ENCODE data around the gene GLIPR1. TPM values are rescaled to one million over a fixed set of nuclear protein-coding genes. Genes with fewer than 3 reads are reported as not detected.

GLIPR1 gene
- total RNA-seq, 2 experiments from 2014 or later: 52.3 to 54.7 TPM

DNA sequence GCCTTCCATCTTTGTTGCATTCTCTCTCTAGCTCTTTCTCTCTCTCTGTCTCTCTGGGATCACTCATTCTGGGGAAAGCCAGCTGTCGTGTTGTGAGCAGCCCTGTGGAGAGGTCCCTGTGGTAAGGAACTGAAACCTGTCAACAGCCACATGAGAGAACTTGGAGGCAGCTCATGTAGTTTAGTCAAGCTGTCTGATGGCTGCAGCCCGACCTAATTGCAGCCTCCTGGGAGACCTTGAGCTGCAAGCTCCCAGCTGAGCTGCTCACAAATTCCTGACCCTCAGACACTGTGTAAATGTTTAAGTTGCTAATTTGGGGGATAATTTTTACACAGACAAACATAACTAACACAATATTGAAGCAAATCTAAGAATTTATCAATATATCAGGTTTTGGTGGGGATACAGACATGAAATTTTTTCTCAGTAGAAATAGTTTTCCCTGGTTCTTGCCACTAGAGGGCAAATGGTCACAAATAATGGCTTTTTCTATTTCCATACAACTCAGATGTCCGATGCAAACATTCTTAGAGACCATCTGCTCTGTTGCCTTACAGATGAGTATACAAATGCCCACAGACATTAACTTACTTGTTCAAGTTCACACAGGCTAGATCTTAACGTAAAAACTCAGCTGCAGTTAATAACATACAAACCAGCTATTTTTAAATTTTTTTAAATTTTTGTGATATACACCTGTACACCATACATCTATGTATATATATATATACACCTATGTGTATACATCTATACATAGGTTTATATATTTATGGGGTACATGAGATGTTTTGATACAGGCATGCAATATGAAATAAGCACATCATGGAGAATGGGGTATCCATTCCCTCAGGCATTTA is 46.3 kb downstream of the GLIPR1 start:
- peaks cover 22% of the 10 kb centered on the region for H3K27me3 Mint-ChIP-seq
- no peak overlapping the region for H3K4me3 Mint-ChIP-seq
- H3K4me1 Mint-ChIP-seq: peaks cover 8% of the 10 kb centered on the region
- CTCF ChIA-PET: interaction anchor here (0.5 to 4.3 kb wide), 30 partner anchors 9 to 1062 kb away, joined by 3 to 41 read pairs (median 4); partner anchors contain the start of genes BBS10, GLIPR1L1, KRR1 and PHLDA1
- no peaks in the 10 kb centered on the region for H3K36me3 Mint-ChIP-seq (ENCODE audit: low read depth)
- POLR2A ChIA-PET: interaction anchor here (0.7 to 3.9 kb wide), 4 partner anchors 46 to 557 kb away, joined by 3 to 24 read pairs (median 6); partner anchors contain the start of genes GLIPR1 and PHLDA1
- H3K27ac Mint-ChIP-seq: no peak overlapping the region
- H3K9me3 Mint-ChIP-seq: no peaks in the 10 kb centered on the region
- peak; percentile 30 for DNase-seq

DNA sequence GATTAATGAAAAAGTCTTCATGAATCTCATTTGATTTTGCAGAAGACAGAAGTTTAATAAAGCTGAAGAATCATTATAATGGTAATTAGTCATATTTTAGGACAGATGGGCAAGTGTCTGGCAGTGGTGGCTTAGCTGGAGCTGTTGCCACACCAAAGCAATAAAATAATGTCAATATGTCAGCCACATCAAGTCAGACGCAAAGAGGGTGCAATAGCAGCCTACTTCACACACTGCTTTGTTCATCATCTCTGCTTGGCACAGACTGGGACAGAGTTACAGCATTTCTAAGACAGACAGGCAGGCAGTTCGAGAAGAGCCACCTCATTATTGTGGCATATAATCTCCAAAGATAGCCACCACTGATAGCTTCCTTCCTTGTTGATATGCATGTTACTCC is 47.7 kb downstream of the GLIPR1 start:
- H3K9me3 Mint-ChIP-seq: no peaks in the 10 kb centered on the region
- no peak overlapping the region for H3K4me3 Mint-ChIP-seq
- H3K27ac Mint-ChIP-seq: no peak overlapping the region
- H3K36me3 Mint-ChIP-seq (ENCODE audit: low read depth): no peaks in the 10 kb centered on the region
- no peak for DNase-seq
- peaks cover 13% of the 10 kb centered on the region for H3K27me3 Mint-ChIP-seq
- ChIA-PET POLR2A (interaction anchor here (1.1 to 3.9 kb wide), 3 partner anchors 47 to 504 kb away, joined by 4 to 24 read pairs (median 4); partner anchors contain the start of genes GLIPR1 and PHLDA1), CTCF (interaction anchor here (0.6 to 4.3 kb wide), 13 partner anchors 15 to 1060 kb away, joined by 3 to 41 read pairs (median 4); partner anchors contain the start of genes GLIPR1L1 and PHLDA1)
- peaks cover 8% of the 10 kb centered on the region for H3K4me1 Mint-ChIP-seq

DNA sequence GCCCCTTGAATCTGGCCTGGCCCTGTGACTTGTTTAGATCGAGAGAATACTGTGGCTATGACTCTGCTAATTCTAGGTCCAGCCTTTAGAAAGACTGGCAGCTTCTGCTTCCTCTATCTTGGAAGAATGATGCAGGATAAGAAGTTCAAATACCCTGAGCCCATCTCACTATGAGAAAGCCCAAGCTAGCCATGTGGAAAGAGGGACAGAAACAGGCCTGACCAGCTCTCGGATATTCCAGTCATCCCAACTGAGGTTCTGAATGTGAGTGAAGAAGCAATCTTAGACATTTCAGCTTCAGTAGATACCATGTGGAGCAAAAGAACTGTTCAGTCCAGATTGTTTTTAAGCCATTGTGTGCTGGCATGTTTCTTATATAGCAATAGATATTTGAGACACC is 48.1 kb downstream of the GLIPR1 start:
- H3K27me3 Mint-ChIP-seq: peaks cover 13% of the 10 kb centered on the region
- no peak overlapping the region for H3K4me3 Mint-ChIP-seq
- ChIA-PET POLR2A (interaction anchor here (1.1 to 3.9 kb wide), 3 partner anchors 48 to 503 kb away, joined by 4 to 24 read pairs (median 4); partner anchors contain the start of genes GLIPR1 and PHLDA1), CTCF (interaction anchor here (0.9 to 4.3 kb wide), 6 partner anchors 129 to 1058 kb away, joined by 3 to 41 read pairs (median 8); partner anchors contain the start of genes GLIPR1L1 and PHLDA1)
- DNase-seq: no peak
- H3K9me3 Mint-ChIP-seq: no peaks in the 10 kb centered on the region
- no peak overlapping the region for H3K27ac Mint-ChIP-seq
- no peaks in the 10 kb centered on the region for H3K36me3 Mint-ChIP-seq (ENCODE audit: low read depth)
- H3K4me1 Mint-ChIP-seq: peaks cover 8% of the 10 kb centered on the region

DNA sequence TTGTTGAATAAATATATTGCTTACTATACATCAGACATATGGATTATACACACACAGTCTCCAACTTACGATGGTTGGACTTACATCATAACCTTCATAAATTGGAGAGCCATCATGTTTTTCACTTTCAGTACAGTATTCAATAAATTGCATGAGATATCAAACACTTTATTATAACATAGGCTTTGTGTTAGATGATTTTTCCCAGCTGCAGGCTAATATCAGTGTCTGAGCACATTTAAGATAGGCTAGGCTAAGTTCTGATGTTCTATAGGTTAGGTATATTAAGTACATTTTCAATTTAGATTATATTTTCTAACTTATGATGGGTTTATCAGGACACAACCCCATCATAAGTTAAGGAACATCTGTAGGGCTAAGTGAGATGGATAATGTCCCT is 48.8 kb downstream of the GLIPR1 start:
- ChIA-PET CTCF (interaction anchor here (3.2 kb wide), 1 partner anchor 508 kb away, joined by 41 read pairs; no protein-coding TSS in a partner anchor), POLR2A (interaction anchor here (3.9 kb wide), 1 partner anchor 503 kb away, joined by 24 read pairs; the partner anchor contains the start of gene PHLDA1)
- no peak for DNase-seq
- Mint-ChIP-seq H3K9me3 (no peaks in the 10 kb centered on the region), H3K4me1 (peaks cover 8% of the 10 kb centered on the region), H3K27ac (no peak overlapping the region), H3K36me3 (ENCODE audit: low read depth) (no peaks in the 10 kb centered on the region), H3K4me3 (no peak overlapping the region), H3K27me3 (peaks cover 13% of the 10 kb centered on the region)

DNA sequence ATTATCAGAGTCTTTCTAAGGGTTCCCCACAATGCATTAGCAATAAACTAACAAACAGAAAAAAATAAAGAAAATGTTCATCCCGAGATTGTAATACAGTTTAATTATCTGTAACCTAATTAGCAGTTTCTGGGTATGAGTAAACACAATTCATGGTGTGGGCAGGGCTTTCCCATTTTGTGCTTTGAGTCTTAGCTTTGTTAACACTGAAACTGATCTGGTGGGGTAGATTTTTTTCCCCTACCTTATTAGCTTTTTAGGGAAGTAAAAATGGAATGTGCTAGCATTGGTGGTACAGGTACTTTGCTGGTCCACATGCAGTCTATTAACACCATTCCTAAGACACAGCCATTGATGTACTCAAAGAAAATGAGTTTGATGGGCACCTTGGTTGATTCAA is 49.3 kb downstream of the GLIPR1 start:
- peaks cover 13% of the 10 kb centered on the region for H3K27me3 Mint-ChIP-seq
- H3K4me3 Mint-ChIP-seq: no peak overlapping the region
- ChIA-PET POLR2A (no interaction called here), CTCF (no interaction called here)
- H3K36me3 Mint-ChIP-seq (ENCODE audit: low read depth): no peaks in the 10 kb centered on the region
- DNase-seq: no peak
- no peaks in the 10 kb centered on the region for H3K9me3 Mint-ChIP-seq
- H3K4me1 Mint-ChIP-seq: peaks cover 8% of the 10 kb centered on the region
- H3K27ac Mint-ChIP-seq: no peak overlapping the region

DNA sequence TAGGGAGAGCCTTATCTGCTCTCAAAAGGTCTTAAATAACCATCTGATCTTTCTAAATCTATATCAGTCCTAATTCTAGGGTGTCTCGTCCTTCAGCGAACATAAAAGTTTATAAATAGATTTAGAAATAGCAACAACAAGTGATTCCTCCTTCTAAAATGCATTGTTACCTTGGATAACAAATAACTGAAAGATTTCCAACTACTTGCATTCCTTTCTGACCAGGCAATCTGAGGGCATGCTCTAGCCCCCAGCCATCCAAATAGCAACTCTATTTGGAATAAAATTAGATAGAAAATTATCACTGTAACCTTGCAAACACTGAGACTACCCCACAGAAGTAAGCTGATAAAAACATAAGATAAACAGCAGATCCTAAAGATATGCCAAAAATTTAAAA is 52.7 kb downstream of the GLIPR1 start:
- H3K9me3 Mint-ChIP-seq: no peaks in the 10 kb centered on the region
- no peak overlapping the region for H3K27ac Mint-ChIP-seq
- H3K4me1 Mint-ChIP-seq: no peaks in the 10 kb centered on the region
- no peaks in the 10 kb centered on the region for H3K36me3 Mint-ChIP-seq (ENCODE audit: low read depth)
- peaks cover 1% of the 10 kb centered on the region for H3K27me3 Mint-ChIP-seq
- no peak for DNase-seq
- POLR2A ChIA-PET: no interaction called here
- no peak overlapping the region for H3K4me3 Mint-ChIP-seq
- CTCF ChIA-PET: interaction anchor here (0.8 kb wide), 1 partner anchor 284 kb away, joined by 3 read pairs; no protein-coding TSS in a partner anchor

DNA sequence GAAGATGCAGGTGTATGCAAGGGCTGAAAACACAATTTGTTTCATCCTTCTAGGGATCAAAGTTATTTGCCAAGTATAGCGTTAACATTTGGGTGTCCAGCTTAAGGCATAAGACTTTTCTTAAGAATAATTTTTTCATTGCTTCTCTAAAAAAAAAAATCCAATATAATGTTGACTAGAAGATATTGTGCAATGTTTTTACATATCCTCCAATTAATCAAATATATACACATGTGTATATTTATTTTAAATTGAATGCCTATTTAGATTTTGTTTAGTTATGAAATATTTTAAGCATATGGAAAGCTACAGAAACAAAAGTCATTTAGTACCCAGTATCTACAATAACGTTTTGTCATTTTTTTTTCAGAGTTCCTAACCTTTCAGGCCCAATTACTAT is 59.3 kb downstream of the GLIPR1 start:
- H3K27me3 Mint-ChIP-seq: peaks cover 18% of the 10 kb centered on the region
- H3K4me3 Mint-ChIP-seq: no peak overlapping the region
- CTCF ChIA-PET: no interaction called here
- H3K36me3 Mint-ChIP-seq (ENCODE audit: low read depth): no peaks in the 10 kb centered on the region
- H3K27ac Mint-ChIP-seq: no peak overlapping the region
- H3K9me3 Mint-ChIP-seq: no peaks in the 10 kb centered on the region
- POLR2A ChIA-PET: no interaction called here
- H3K4me1 Mint-ChIP-seq: no peaks in the 10 kb centered on the region
- DNase-seq: no peak

DNA sequence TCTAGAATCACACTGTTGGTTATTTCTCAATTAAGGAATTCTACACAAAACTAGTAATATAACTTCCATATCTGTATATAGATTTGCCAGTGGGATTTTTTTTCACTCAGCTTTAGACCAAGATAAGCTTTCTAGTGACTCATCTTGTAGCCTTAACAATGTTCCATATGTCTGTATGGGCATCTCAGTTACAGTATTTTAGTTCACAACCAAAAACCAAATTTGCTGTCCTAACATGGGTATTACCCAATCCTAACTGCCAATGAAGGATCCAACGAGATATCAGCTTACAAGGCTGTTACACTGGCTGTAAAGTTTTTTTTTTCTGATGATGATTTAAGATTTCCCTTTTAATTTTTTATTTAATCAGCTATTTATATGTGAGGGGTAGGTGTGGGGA is 62.4 kb downstream of the GLIPR1 start:
- no peak overlapping the region for H3K4me3 Mint-ChIP-seq
- no peaks in the 10 kb centered on the region for H3K36me3 Mint-ChIP-seq (ENCODE audit: low read depth)
- ChIA-PET CTCF (interaction anchor here (1.0 to 1.5 kb wide), 3 partner anchors 9 to 494 kb away, joined by 3 to 5 read pairs (median 4); no protein-coding TSS in a partner anchor), POLR2A (interaction anchor here (1.7 kb wide), 1 partner anchor 11 kb away, joined by 3 read pairs; no protein-coding TSS in a partner anchor)
- H3K9me3 Mint-ChIP-seq: no peaks in the 10 kb centered on the region
- no peak for DNase-seq
- no peaks in the 10 kb centered on the region for H3K4me1 Mint-ChIP-seq
- peaks cover 26% of the 10 kb centered on the region for H3K27me3 Mint-ChIP-seq
- H3K27ac Mint-ChIP-seq: no peak overlapping the region

DNA sequence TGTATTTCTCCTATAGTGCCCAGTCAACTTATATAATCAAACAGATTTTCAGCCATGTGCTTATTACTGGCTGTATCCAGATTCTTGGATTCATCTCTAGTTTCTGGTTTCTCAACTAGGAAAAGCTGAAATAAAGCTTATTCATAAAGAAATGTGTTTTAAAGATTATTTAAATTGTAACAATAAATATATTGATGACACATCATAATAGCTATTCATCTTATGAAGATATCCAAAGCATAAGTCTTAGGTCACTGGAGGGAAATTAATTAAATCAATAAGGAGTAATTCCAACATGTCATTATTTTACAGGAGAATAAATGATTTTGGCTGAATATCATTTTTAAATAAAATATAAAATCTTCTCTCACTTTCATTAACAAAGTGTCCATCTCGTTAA is 63.0 kb downstream of the GLIPR1 start:
- Mint-ChIP-seq H3K27me3 (peaks cover 30% of the 10 kb centered on the region), H3K9me3 (no peaks in the 10 kb centered on the region), H3K4me3 (no peak overlapping the region), H3K4me1 (no peaks in the 10 kb centered on the region), H3K36me3 (ENCODE audit: low read depth) (no peaks in the 10 kb centered on the region), H3K27ac (no peak overlapping the region)
- POLR2A ChIA-PET: interaction anchor here (1.7 kb wide), 1 partner anchor 10 kb away, joined by 3 read pairs; no protein-coding TSS in a partner anchor
- DNase-seq: no peak
- CTCF ChIA-PET: interaction anchor here (0.5 to 1.5 kb wide), 3 partner anchors 16 to 988 kb away, joined by 4 to 5 read pairs (median 4); no protein-coding TSS in a partner anchor

DNA sequence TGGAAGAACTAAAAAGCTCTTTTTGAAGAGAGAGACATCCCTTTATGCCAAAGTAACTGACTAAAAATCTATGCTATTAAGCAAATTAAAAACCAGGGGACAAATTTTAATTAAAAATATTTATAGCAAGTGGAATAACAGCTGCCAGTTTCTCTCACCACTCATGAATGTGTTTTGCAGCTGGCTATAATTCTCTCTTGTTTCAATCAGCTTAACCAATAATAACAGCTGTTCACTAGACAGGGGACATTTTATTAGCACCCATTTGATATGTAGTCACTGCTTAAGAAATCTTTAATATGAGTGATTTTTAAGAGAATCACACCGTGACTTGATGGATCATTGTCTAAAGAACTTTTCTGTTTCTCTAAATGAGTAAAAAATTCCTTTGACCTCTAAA is 65.1 kb downstream of the GLIPR1 start:
- DNase-seq: no peak
- Mint-ChIP-seq H3K4me1 (peaks cover 2% of the 10 kb centered on the region), H3K27me3 (peaks cover 34% of the 10 kb centered on the region), H3K9me3 (no peaks in the 10 kb centered on the region), H3K27ac (no peak overlapping the region), H3K4me3 (no peak overlapping the region), H3K36me3 (ENCODE audit: low read depth) (no peaks in the 10 kb centered on the region)
- ChIA-PET POLR2A (no interaction called here), CTCF (interaction anchor here (0.5 kb wide), 1 partner anchor 231 kb away, joined by 3 read pairs; no protein-coding TSS in a partner anchor)

DNA sequence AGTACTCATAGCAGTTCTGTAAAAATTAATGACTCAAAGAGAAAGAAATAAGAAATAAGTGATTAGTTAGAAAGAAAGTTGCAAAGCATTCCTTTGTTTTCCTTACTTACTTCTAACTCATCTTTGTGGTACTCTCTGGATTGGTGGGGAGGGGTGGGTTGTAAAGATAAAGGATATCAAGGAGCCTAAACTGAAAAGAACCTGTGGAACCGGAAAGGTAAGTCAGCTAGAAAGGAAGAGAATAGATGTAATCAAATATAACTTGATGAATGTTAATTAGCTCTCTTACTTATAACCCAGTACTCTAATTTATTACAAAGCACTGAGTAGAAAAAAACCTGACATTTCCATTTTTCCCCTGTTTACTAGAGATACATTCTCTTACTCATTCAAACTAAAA is 68.3 kb downstream of the GLIPR1 start:
- POLR2A ChIA-PET: no interaction called here
- Mint-ChIP-seq H3K4me3 (no peak overlapping the region), H3K27ac (no peak overlapping the region), H3K27me3 (peaks cover 31% of the 10 kb centered on the region), H3K36me3 (ENCODE audit: low read depth) (no peaks in the 10 kb centered on the region), H3K4me1 (peaks cover 2% of the 10 kb centered on the region), H3K9me3 (no peaks in the 10 kb centered on the region)
- CTCF ChIA-PET: no interaction called here
- DNase-seq: no peak

DNA sequence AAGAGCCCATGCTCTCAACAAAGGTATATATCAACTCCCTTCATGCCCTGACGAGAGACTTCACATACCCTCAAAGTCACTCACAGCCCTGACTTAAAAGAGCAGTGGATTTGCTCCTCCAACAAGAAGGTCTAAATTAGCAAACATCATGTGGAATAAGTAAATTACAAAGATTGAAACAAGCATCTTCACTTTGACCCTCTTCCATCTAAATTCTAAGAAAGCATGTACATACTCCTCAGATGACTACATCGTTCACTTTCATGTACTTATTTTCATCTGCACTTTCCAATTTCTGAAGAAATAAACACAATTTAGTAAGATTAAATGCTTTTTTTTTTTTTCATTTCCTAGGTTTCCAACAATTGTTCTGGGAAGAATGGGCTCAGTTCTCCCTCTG is 69.4 kb downstream of the GLIPR1 start:
- Mint-ChIP-seq H3K4me1 (peaks cover 2% of the 10 kb centered on the region), H3K27me3 (peaks cover 25% of the 10 kb centered on the region), H3K36me3 (ENCODE audit: low read depth) (no peaks in the 10 kb centered on the region), H3K27ac (no peak overlapping the region), H3K4me3 (no peak overlapping the region), H3K9me3 (no peaks in the 10 kb centered on the region)
- no peak for DNase-seq
- ChIA-PET POLR2A (no interaction called here), CTCF (no interaction called here)
